K562 (cell line): ENCODE measurements around the gene WWOX. TPM values are rescaled to one million over a fixed set of nuclear protein-coding genes. Genes with fewer than 3 reads are reported as not detected.

Experiments
- ADNP ChIP-seq: fragments of 200-800 bp; sonication (Bioruptor generic); IDR thresholded peaks from 2 replicates; pipeline ENCODE4 v1.6.1; 2016; ENCODE audit warnings: missing genetic modification characterization, missing compliant biosample characterization
- EGR1 ChIP-seq: fragments of 450-650 bp; conservative IDR thresholded peaks from 2 replicates; pipeline ENCODE4 v1.6.1; 2017; ENCODE audit warnings: mild to moderate bottlenecking
- PHF8 ChIP-seq: fragments of 200-600 bp; sonication (generic); IDR thresholded peaks from 2 replicates; pipeline ENCODE4 v1.6.1; 2012; ENCODE audit warnings: mixed run types, mild to moderate bottlenecking, inconsistent platforms, low read length, moderate library complexity, borderline replicate concordance
- PRMT5 ChIP-seq: sonication (generic); formaldehyde crosslinking; IDR thresholded peaks from 2 replicates; pipeline ENCODE4 v1.5.0; 2020; ENCODE audit warnings: missing genetic modification reagents
- PTRF ChIP-seq: fragments of 450-650 bp; IDR thresholded peaks from 2 replicates; pipeline ENCODE4 v1.6.1; 2016; ENCODE audit warnings: mild to moderate bottlenecking, missing genetic modification characterization, missing compliant biosample characterization
- ZBTB17 ChIP-seq: fragments of 450-650 bp; formaldehyde crosslinking; IDR thresholded peaks from 2 replicates; pipeline ENCODE4 v1.4.0; 2020; ENCODE audit warnings: mild to moderate bottlenecking
- ZNF445 ChIP-seq: fragments of 250-450 bp; sonication (Bioruptor Pico); IDR thresholded peaks from 2 replicates; pipeline ENCODE4 v1.4.0; 2020; ENCODE audit warnings: low read depth, mild to moderate bottlenecking, moderate library complexity
- polyA plus RNA-seq, 8 experiments: library from polyadenylated mRNA; depleted of rRNA in 4 of 8; stranded (reverse) in 5 of 8; unstranded in 3 of 8; fragments of >200 nt; fragmentation: Nextera tagmentation in 2 of 8; fragmentation: Illumina TruSeq in 1 of 8; extraction: Ambion mirVana in 2 of 8; extraction: Trizol in 1 of 8; gene quantifications; 2 replicates each; pipeline versions ENCODE4 v1.2.1 to v1.2.3, GENCODE V29; 2011 to 2014; ENCODE audit warnings: inconsistent platforms in 1 of 8, missing spikeins in 1 of 8
- total RNA-seq, 7 experiments: library from RNA; depleted of rRNA in 6 of 7; stranded (reverse); fragments of >200 nt in 6 of 7; fragmentation: Illumina TruSeq in 2 of 7; extraction: Trizol in 2 of 7; gene quantifications; 2 replicates each; pipeline versions ENCODE4 v1.2.1 to v1.2.3, GENCODE V29; 2011 to 2021; ENCODE audit warnings: low replicate concordance in 1 of 7
- TF ChIP-seq, protein P1 (sequence below): fragments of 250-450 bp; sonication (Bioruptor Pico); IDR thresholded peaks from 2 replicates; pipeline ENCODE4 v1.6.1; 2021; ENCODE audit warnings: mild to moderate bottlenecking
- TF ChIP-seq, protein P2 (sequence below): IDR thresholded peaks from 3 replicates; pipeline ENCODE4 v1.6.1; 2011; ENCODE audit warnings: borderline replicate concordance, mild to moderate bottlenecking, moderate library complexity; ENCODE audit not compliant: insufficient read length; ENCODE audit errors: extremely low read depth
- TF ChIP-seq, protein P3 (sequence below): fragments of 450-650 bp; conservative IDR thresholded peaks from 2 replicates; pipeline ENCODE4 v1.6.1; 2016; ENCODE audit warnings: missing genetic modification characterization, low read depth, mild to moderate bottlenecking, control low read depth, missing compliant biosample characterization
- TF ChIP-seq, protein P4 (sequence below): fragments of 250-450 bp; sonication (Bioruptor Pico); IDR thresholded peaks from 2 replicates; pipeline ENCODE4 v1.8.0; 2022; ENCODE audit warnings: inconsistent platforms
- TF ChIP-seq, protein P5 (sequence below): fragments of 450-650 bp; IDR thresholded peaks from 2 replicates; pipeline ENCODE4 v1.6.1; 2016; ENCODE audit warnings: antibody characterized with exemption

WWOX gene
- total and polyA plus RNA-seq, 9 of the 15 experiments (the other 6 are each of a cell fraction or from before 2014, with no cell fraction given) = 1.6 to 22.7 (median 8.1) TPM

DNA sequence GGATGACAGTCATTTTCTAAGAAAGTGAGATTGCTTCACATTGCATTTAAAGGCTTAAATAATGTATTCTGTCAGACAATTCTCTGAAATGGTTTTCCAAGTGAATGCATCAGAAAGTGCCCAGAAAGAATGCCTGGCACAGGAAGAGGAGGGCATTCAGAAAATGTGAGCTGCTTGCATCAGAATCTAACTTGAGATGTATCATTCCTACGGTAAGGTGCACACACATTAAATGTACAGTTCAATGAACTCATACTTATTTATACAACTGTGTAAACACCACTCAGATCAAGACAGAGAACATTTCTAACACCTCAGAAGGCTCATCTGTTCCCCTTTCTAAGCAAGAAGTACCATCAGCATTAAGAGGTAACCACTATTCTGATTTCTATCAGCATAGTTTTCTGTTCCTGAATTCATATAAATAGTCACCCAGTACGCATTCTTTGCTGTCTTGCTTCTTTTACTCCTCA lies 863.0 kb downstream of the WWOX start (continued):
- TF ChIP-seq, protein P1, sequence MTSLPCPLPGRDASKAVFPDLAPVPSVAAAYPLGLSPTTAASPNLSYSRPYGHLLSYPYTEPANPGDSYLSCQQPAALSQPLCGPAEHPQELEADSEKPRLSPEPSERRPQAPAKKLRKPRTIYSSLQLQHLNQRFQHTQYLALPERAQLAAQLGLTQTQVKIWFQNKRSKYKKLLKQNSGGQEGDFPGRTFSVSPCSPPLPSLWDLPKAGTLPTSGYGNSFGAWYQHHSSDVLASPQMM = no peak
- no peak for TF ChIP-seq PRMT5 (CRISPR knock-in tag)
- TF ChIP-seq, protein P2, sequence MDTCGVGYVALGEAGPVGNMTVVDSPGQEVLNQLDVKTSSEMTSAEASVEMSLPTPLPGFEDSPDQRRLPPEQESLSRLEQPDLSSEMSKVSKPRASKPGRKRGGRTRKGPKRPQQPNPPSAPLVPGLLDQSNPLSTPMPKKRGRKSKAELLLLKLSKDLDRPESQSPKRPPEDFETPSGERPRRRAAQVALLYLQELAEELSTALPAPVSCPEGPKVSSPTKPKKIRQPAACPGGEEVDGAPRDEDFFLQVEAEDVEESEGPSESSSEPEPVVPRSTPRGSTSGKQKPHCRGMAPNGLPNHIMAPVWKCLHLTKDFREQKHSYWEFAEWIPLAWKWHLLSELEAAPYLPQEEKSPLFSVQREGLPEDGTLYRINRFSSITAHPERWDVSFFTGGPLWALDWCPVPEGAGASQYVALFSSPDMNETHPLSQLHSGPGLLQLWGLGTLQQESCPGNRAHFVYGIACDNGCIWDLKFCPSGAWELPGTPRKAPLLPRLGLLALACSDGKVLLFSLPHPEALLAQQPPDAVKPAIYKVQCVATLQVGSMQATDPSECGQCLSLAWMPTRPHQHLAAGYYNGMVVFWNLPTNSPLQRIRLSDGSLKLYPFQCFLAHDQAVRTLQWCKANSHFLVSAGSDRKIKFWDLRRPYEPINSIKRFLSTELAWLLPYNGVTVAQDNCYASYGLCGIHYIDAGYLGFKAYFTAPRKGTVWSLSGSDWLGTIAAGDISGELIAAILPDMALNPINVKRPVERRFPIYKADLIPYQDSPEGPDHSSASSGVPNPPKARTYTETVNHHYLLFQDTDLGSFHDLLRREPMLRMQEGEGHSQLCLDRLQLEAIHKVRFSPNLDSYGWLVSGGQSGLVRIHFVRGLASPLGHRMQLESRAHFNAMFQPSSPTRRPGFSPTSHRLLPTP = no peak
- TF ChIP-seq, protein P3, sequence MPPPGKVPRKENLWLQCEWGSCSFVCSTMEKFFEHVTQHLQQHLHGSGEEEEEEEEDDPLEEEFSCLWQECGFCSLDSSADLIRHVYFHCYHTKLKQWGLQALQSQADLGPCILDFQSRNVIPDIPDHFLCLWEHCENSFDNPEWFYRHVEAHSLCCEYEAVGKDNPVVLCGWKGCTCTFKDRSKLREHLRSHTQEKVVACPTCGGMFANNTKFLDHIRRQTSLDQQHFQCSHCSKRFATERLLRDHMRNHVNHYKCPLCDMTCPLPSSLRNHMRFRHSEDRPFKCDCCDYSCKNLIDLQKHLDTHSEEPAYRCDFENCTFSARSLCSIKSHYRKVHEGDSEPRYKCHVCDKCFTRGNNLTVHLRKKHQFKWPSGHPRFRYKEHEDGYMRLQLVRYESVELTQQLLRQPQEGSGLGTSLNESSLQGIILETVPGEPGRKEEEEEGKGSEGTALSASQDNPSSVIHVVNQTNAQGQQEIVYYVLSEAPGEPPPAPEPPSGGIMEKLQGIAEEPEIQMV (tag) = no peak
- no peak for TF ChIP-seq ADNP (tag)
- no peak for TF ChIP-seq ZBTB17 (CRISPR knock-in tag)
- TF ChIP-seq PTRF (tag) = no peak
- no peak for TF ChIP-seq ZNF445
- TF ChIP-seq, protein P4, sequence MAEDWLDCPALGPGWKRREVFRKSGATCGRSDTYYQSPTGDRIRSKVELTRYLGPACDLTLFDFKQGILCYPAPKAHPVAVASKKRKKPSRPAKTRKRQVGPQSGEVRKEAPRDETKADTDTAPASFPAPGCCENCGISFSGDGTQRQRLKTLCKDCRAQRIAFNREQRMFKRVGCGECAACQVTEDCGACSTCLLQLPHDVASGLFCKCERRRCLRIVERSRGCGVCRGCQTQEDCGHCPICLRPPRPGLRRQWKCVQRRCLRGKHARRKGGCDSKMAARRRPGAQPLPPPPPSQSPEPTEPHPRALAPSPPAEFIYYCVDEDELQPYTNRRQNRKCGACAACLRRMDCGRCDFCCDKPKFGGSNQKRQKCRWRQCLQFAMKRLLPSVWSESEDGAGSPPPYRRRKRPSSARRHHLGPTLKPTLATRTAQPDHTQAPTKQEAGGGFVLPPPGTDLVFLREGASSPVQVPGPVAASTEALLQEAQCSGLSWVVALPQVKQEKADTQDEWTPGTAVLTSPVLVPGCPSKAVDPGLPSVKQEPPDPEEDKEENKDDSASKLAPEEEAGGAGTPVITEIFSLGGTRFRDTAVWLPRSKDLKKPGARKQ (CRISPR knock-in tag) = no peak
- TF ChIP-seq EGR1 = no peak
- no peak for TF ChIP-seq PHF8
- TF ChIP-seq, protein P5, sequence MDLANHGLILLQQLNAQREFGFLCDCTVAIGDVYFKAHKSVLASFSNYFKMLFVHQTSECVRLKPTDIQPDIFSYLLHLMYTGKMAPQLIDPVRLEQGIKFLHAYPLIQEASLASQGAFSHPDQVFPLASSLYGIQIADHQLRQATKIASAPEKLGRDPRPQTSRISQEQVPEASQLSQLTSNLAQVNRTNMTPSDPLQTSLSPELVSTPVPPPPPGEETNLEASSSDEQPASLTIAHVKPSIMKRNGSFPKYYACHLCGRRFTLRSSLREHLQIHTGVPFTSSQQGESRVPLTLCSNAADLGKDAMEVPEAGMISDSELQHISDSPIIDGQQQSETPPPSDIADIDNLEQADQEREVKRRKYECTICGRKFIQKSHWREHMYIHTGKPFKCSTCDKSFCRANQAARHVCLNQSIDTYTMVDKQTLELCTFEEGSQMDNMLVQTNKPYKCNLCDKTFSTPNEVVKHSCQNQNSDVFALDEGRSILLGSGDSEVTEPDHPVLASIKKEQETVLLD = no peak
